MG63 (cell line): ENCODE results near the gene KIF19. TPM values are rescaled to one million over a fixed set of nuclear protein-coding genes. Genes with fewer than 3 reads are reported as not detected.

Experiments
- DNase-seq: peaks from one replicate; pipeline ENCODE4 v3.0.0-alpha.2; 2020
- H3K27me3 ChIP-seq: fragments of 250-450 bp; sonication (Bioruptor Pico); 2 replicates; pipeline ENCODE4 v1.5.1; 2020; ENCODE audit warnings: mild to moderate bottlenecking, moderate library complexity
- H3K36me3 ChIP-seq: fragments of 250-450 bp; sonication (Bioruptor Pico); 2 replicates; pipeline ENCODE4 v1.5.1; 2020; ENCODE audit warnings: mild to moderate bottlenecking, moderate library complexity
- H3K4me3 ChIP-seq: fragments of 250-450 bp; sonication (Bioruptor Pico); 2 replicates; pipeline ENCODE4 v1.5.1; 2020; ENCODE audit warnings: mild to moderate bottlenecking, moderate library complexity
- H3K9me3 ChIP-seq: fragments of 250-450 bp; sonication (Bioruptor Pico); 2 replicates; pipeline ENCODE4 v1.5.1; 2020; ENCODE audit warnings: mild to moderate bottlenecking, moderate library complexity
- total RNA-seq: library from RNA; depleted of rRNA; stranded (reverse); fragments of >200 nt; shearing (Covaris generic); gene quantifications from 2 replicates; pipeline ENCODE4 v1.2.3, GENCODE V29; 2014; ENCODE audit warnings: low replicate concordance

The KIF19 gene
- total RNA-seq, 1 experiment from 2014 or later, result not detected

DNA sequence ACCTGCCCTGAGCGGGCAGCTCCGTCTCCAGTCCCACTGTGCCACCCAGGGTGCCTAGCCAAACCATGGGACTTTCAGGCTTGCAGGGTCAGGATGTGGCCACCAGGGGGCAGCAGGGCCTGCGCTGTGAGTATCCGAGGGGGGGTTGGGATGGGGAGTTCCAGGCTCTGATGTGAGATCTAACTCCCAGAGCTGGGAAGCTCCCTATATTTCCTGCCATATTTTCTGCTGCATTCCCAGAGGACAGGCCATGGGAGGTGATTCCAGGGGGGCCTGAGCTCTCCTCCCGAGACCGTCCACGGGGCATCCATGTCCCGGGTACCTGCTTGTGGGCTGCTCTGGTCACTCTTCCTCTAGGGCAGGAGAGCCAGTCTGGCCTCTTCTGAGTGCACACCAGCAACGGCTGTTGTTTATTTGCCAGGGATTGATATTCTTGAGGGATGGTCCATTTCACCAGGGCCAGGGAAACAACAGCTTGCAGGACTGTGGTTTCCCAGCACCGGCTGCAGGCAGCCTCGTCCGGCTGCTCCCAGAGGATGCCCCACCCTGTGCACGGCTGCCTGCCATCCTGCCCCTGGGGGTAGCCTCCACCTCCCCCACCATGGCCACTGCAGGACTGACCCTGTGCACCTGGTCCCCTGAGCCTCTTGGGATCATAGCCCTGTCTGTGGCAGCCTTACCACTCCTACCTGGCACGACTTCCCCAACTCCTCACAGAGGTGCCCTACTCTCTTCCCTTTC lies 42.5 kb downstream of the KIF19 start:
- Histone ChIP-seq H3K27me3 (no peaks in the 10 kb centered on the region), H3K4me3 (no peak overlapping the region), H3K9me3 (no peaks in the 10 kb centered on the region), H3K36me3 (no peaks in the 10 kb centered on the region)
- DNase-seq, result peak; percentile 63

- H3K4me3 ChIP-seq, result no peak overlapping the region
- H3K36me3 ChIP-seq, result no peaks in the 10 kb centered on the region
- no peaks in the 10 kb centered on the region for H3K9me3 ChIP-seq
- DNase-seq, result no peak
- no peaks in the 10 kb centered on the region for H3K27me3 ChIP-seq
Measured at GRCh38 chr17:74369221-74369620, 43.2 kb downstream of the KIF19 start.

DNA sequence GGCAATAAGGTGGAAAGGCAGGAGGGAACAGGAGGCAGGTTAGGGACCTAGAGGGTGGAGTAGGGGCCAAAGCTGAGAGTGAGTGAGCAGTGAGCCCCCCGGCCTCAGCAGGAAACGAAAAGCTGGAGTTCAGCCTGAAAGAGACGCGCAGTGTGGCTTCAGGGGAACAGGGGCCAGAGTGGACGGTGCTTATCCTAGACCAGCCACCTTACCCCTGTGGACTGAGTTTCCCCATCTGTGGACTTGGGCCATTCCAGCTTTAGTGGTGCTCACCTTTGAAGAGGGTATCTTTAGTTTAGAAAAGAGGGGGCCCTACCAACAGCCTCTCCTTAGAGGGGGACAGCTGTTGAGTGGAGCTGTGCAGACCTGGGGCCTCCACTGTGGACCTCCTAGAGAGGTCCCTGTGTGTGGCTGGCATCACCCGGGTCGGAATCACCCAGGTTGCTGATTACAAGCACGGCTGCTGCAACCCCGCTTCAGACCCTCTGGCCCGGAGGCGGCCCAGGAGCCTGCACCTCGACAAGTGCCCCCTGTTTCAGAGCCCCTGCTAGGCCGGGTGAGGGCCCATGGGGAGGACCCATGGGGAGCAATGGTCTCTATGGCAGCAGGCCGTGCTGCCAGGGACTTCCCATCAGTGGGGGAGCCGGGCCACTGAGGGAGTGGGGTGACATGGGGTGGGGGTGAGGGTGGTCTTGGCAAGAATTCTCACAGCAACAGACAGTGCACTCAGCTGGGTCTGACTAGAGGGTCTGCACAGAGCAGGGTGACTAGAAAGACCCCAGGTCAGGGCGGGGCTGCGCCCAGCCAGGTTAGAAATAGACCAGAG lies 43.9 kb downstream of the KIF19 start:
- Histone ChIP-seq H3K4me3 (no peak overlapping the region), H3K9me3 (no peaks in the 10 kb centered on the region), H3K27me3 (no peaks in the 10 kb centered on the region), H3K36me3 (no peaks in the 10 kb centered on the region)
- DNase-seq, result no peak

GRCh38 chr17:74371653-74372147 lies 45.7 kb downstream of the KIF19 start:
- Histone ChIP-seq H3K4me3 (no peak overlapping the region), H3K27me3 (no peaks in the 10 kb centered on the region), H3K36me3 (no peaks in the 10 kb centered on the region), H3K9me3 (no peaks in the 10 kb centered on the region)
- DNase-seq, result no peak

DNA sequence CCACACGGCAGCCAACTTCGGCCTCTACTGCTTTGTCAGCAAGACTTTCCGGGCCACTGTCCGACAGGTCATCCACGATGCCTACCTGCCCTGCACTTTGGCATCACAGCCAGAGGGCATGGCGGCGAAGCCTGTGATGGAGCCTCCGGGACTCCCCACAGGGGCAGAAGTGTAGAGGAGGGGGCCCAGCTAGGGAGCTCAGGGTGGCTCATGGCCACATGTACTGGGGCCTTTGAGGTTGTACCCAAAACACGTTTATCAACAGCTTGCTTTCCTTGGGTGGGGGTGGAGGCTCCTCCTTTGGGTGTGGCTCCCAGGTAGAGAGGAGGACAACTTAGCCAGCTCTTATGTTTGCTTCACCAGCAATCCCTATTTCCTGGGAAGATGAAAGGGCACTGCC lies 46.4 kb downstream of the KIF19 start:
- H3K36me3 ChIP-seq, result no peaks in the 10 kb centered on the region
- H3K4me3 ChIP-seq, result no peak overlapping the region
- no peaks in the 10 kb centered on the region for H3K27me3 ChIP-seq
- no peak for DNase-seq
- no peaks in the 10 kb centered on the region for H3K9me3 ChIP-seq

DNA sequence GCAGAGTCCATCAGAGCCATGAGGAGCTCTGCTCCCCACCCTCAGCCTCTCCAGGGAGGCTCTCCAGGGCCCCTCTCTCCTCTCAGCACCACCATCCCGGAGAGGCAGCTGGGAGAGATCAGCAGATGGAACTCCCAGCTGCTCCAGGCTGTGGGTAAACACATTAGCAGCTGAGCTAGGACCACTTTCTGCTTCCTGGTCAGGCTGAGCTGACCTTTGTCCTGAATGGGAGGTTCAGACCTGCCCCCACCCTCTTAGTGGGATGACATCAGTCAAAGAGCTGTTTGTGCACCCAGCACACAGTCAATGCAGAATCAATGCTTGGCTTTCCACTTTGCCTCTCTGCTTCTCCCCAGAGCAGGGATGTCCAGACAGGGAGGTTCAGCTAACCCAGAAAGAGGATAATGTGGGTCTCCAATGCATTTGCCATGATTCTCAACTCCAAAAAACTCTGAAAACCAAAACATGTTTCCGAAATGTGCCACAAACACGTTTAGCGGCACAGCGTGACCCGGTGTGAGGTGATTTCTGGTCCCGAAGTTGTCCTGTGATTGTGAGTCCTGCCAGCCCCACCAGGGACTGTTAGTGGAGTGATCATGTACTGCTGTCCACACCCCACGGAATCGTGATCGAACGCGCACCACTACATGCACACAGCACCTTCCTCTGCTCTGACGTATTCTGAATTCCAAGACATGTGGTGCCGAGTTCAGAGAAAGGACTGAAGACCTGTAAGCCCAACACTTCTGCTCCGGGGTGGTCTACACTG lies 48.0 kb downstream of the KIF19 start:
- DNase-seq, result no peak
- H3K36me3 ChIP-seq, result no peaks in the 10 kb centered on the region
- H3K27me3 ChIP-seq, result no peaks in the 10 kb centered on the region
- H3K9me3 ChIP-seq, result no peaks in the 10 kb centered on the region
- H3K4me3 ChIP-seq, result no peak overlapping the region

DNA sequence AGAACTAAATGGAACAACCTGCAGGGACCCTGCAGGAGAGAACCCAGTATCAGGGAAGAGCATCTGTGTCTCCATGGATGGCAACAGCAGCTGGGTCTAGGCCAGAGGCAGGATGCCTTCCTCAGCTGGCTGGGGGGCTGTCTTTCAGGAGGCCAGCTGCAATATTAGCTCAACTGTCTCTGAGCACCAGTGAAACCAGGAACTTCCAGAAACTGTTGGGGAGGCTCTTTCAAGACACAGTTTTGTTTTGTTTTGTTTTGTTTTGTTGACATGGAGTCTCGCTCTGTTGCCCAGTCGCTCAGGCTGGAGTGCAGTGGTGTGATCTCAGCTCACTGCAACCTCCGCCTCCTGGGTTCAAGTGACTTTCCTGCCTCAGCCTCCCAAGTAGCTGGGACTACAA lies 48.8 kb downstream of the KIF19 start:
- no peak overlapping the region for H3K4me3 ChIP-seq
- no peaks in the 10 kb centered on the region for H3K36me3 ChIP-seq
- no peak for DNase-seq
- H3K27me3 ChIP-seq, result no peaks in the 10 kb centered on the region
- no peaks in the 10 kb centered on the region for H3K9me3 ChIP-seq

- H3K27me3 ChIP-seq, result no peaks in the 10 kb centered on the region
- DNase-seq, result peak; percentile 84
- H3K4me3 ChIP-seq, result no peak overlapping the region
- no peaks in the 10 kb centered on the region for H3K36me3 ChIP-seq
- H3K9me3 ChIP-seq, result no peaks in the 10 kb centered on the region
Measured at GRCh38 chr17:74379495-74380085, 53.6 kb downstream of the KIF19 start.

GRCh38 chr17:74380086-74380958 lies 54.3 kb downstream of the KIF19 start:
- no peaks in the 10 kb centered on the region for H3K27me3 ChIP-seq
- no peaks in the 10 kb centered on the region for H3K36me3 ChIP-seq
- no peaks in the 10 kb centered on the region for H3K9me3 ChIP-seq
- no peak overlapping the region for H3K4me3 ChIP-seq
- no peak for DNase-seq

GRCh38 chr17:74380959-74381808 lies 55.2 kb downstream of the KIF19 start:
- Histone ChIP-seq H3K27me3 (no peaks in the 10 kb centered on the region), H3K9me3 (no peaks in the 10 kb centered on the region), H3K36me3 (no peaks in the 10 kb centered on the region), H3K4me3 (no peak overlapping the region)
- DNase-seq, result no peak

DNA sequence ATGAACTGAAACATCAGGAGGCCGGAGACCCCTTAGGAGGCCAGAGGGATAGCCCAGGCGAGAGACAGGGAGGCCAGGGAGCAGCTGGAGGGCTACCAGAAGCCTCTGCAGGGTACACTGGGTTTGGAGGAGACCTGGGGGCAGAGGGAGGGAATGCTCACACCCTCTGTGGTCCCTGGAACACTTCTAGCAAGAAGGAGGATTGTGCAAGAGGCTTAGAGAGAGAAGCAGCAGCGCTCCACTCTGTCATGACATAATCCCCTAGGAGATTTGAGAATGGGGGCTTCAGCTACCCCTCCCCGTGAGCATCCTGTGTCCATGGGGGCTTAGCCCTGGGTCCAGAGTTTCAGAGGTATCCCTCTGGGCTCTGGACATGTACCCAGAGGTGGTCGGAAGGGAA lies 57.1 kb downstream of the KIF19 start:
- no peak for DNase-seq
- H3K36me3 ChIP-seq, result no peaks in the 10 kb centered on the region
- H3K9me3 ChIP-seq, result no peaks in the 10 kb centered on the region
- no peak overlapping the region for H3K4me3 ChIP-seq
- no peaks in the 10 kb centered on the region for H3K27me3 ChIP-seq

DNA sequence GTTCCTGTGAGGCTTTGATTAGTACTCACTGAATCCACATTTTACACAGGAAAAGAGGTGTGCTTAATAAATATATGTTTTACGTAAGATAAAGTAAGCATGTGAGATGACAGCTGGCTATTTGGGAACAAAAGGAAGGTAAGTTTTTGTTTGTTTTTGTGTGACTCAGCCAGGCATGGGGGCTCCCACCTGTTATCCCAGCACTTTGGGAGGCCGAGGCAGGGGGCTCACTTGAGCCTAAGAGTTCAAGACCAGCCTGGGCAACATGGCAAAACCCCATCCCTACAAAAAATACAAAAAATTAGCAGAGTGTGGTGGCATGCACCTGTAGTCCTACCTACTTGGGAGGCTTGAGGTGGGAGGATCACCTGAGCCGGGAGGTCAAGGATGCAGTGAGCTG lies 59.2 kb downstream of the KIF19 start:
- H3K27me3 ChIP-seq, result no peaks in the 10 kb centered on the region
- no peak for DNase-seq
- H3K9me3 ChIP-seq, result no peaks in the 10 kb centered on the region
- H3K36me3 ChIP-seq, result no peaks in the 10 kb centered on the region
- no peak overlapping the region for H3K4me3 ChIP-seq

DNA sequence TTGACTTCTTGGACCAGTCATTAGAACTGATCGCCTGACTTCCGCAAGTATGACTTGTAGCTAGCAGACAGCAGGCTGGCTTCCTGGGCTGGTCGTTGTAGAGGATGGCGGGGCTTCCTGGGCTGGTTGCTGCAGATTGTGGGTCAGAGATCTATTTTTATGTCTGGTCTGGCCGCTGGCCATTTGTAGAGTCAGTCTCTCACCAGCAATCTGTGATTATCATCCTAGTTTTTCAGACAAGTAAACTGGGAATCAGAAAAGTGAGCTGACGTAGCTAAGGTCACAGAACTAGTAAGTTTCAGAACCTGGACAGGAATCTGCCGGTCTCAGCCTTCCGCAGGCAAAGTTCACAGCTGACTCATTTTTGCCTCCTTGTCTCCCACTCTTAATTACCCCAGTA lies 60.4 kb downstream of the KIF19 start:
- H3K36me3 ChIP-seq, result no peaks in the 10 kb centered on the region
- H3K9me3 ChIP-seq, result no peaks in the 10 kb centered on the region
- H3K4me3 ChIP-seq, result no peak overlapping the region
- peak; percentile 68 for DNase-seq
- no peaks in the 10 kb centered on the region for H3K27me3 ChIP-seq

- H3K4me3 ChIP-seq, result no peak overlapping the region
- no peaks in the 10 kb centered on the region for H3K36me3 ChIP-seq
- DNase-seq, result no peak
- no peaks in the 10 kb centered on the region for H3K9me3 ChIP-seq
- H3K27me3 ChIP-seq, result no peaks in the 10 kb centered on the region
Measured at GRCh38 chr17:74387365-74388218, 61.6 kb downstream of the KIF19 start.
